NCI-H1105 (cell line): ENCODE measurements around the gene PTBP1.
"Not testable (repeated sequence)": the region's sequence is repeated elsewhere in the genome, so short reads cannot be mapped to it uniquely, and the experiment has no call there.

Experiments used
- DNase-seq: peaks from one replicate; lab custom pipeline; 2025; lab: John Stamatoyannopoulos, UW

The PTBP1 gene

DNA sequence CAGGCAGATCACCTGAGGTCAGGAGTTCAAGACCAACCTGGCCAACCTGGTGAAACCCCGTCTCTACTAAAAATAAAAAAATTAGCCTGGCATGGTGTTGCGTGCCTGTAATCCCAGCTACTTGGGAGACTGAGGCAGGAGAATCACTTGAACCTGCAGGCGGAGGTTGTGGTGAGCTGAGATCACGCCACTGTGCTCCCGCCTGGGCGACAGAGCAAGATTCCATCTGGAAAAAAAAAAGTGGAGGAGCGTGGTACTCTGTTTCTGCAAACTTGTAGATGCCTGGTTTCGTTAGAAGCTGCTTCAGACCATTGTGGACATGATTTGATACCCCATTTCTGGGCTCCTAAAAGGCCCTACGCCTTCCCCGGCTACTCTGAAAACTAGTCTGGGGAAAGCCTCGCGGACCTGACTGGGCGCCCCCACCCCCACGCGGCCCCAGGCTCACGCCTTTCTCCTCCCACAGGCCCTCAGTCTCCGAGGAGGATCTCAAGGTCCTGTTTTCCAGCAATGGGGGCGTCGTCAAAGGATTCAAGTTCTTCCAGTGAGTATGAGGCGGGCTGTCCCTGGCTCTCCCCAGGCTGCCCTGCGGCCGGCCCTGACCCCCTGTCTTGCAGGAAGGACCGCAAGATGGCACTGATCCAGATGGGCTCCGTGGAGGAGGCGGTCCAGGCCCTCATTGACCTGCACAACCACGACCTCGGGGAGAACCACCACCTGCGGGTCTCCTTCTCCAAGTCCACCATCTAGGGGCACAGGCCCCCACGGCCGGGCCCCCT is 13.0 kb downstream of the PTBP1 start:
- no peak for DNase-seq

DNA sequence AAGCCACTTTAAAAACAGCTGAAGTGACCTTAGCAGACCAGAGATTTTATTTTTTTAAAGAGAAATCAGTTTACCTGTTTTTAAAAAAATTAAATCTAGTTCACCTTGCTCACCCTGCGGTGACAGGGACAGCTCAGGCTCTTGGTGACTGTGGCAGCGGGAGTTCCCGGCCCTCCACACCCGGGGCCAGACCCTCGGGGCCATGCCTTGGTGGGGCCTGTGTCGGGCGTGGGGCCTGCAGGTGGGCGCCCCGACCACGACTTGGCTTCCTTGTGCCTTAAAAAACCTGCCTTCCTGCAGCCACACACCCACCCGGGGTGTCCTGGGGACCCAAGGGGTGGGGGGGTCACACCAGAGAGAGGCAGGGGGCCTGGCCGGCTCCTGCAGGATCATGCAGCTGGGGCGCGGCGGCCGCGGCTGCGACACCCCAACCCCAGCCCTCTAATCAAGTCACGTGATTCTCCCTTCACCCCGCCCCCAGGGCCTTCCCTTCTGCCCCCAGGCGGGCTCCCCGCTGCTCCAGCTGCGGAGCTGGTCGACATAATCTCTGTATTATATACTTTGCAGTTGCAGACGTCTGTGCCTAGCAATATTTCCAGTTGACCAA is 13.7 kb downstream of the PTBP1 start:
- no peak for DNase-seq

DNA sequence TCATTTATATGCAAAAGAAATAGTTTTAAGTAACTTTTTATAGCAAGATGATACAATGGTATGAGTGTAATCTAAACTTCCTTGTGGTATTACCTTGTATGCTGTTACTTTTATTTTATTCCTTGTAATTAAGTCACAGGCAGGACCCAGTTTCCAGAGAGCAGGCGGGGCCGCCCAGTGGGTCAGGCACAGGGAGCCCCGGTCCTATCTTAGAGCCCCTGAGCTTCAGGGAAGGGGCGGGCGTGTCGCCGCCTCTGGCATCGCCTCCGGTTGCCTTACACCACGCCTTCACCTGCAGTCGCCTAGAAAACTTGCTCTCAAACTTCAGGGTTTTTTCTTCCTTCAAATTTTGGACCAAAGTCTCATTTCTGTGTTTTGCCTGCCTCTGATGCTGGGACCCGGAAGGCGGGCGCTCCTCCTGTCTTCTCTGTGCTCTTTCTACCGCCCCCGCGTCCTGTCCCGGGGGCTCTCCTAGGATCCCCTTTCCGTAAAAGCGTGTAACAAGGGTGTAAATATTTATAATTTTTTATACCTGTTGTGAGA is 14.3 kb downstream of the PTBP1 start:
- no peak for DNase-seq

DNA sequence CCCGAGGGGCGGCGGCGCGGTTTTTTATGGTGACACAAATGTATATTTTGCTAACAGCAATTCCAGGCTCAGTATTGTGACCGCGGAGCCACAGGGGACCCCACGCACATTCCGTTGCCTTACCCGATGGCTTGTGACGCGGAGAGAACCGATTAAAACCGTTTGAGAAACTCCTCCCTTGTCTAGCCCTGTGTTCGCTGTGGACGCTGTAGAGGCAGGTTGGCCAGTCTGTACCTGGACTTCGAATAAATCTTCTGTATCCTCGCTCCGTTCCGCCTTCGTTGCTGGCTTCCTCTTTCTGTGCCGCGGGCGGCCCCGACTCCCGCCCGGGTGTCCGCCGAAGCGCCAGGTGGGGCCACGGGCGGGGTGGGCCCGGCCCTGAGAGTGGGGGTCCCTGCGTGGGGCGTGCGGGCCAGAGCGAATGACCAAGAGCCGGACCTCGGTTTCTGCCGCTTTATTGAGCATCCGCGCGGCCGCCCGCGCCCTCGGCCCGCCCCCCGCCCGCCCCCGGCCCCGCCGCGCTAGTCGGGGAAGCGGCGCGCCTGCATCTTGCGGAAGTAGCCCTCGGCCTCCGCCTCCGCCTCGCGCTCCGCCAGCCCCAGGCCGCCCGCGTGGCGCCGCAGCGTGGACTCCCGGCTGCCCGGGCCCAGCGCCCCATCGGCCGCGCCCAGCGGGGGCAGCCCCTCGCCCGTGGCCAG is 14.9 kb downstream of the PTBP1 start:
- no peak for DNase-seq

DNA sequence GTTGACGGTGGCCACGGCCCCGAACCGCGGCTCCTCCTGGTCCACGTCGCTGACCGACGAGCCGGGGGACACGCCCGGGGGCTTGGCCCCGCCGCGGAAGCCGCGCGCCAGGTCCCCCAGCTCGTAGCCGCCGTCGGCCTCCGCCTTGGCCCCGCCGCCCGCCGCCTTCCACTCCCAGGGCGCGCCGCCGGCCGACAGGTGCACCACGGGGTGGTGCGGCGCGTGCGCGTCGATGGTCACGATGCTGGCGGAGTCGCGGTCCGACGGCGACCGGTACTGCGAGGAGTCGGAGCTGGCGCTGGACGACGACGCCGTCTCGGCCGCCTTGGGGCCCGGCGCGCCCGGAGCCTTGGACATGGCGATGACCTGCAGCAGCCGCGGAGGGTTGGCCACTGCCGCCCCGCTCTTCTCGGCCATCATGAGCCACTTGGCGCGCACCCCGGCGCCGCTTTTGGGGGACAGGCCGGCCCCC is 15.5 kb downstream of the PTBP1 start:
- DNase-seq: no peak

DNA sequence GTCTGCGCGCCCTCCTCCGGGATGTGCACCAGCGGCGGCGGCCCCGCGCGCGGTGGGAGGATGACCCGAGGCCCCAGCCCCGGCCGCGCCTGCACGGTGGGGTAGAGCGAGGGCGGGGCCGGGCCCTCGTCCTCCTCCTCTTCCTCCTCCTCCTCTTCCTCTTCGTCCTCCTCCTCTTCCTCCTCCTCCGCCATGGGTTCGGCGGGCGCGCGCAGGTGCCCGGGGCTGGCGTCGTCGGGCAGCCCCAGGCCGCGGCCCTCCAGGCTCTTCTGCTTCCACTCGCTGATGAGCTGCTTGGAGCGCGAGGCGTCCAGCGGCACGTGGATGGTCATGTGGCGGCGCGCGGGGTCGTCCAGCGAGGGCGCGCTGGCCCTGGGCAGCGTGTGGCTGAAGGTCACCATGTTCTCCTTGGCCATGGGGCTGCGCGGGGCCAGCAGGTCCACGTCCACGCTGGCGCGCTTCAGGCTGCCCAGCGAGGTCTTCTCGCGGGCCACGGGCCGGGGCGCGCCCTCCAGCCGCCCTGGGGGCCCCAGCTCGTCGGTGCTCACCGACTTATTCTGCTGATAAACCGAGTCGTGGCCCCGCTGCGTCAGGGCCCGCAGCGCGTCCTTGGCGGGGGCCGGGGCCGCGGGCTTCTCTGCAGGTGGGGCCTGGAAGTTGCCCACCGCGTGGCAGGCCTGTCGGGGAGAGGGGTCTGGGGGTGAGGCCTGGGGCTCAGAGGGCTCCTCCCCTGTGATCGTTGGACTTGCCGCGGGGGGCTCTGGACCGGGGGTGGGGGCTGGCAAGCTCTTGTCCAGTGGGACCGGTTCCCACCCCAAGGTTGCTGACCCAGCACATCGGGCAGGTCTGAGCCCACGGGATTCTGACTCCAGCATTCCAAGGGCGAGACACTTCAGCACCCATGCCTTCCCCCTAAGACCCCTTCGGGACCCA is 16.2 kb downstream of the PTBP1 start:
- no peak for DNase-seq

DNA sequence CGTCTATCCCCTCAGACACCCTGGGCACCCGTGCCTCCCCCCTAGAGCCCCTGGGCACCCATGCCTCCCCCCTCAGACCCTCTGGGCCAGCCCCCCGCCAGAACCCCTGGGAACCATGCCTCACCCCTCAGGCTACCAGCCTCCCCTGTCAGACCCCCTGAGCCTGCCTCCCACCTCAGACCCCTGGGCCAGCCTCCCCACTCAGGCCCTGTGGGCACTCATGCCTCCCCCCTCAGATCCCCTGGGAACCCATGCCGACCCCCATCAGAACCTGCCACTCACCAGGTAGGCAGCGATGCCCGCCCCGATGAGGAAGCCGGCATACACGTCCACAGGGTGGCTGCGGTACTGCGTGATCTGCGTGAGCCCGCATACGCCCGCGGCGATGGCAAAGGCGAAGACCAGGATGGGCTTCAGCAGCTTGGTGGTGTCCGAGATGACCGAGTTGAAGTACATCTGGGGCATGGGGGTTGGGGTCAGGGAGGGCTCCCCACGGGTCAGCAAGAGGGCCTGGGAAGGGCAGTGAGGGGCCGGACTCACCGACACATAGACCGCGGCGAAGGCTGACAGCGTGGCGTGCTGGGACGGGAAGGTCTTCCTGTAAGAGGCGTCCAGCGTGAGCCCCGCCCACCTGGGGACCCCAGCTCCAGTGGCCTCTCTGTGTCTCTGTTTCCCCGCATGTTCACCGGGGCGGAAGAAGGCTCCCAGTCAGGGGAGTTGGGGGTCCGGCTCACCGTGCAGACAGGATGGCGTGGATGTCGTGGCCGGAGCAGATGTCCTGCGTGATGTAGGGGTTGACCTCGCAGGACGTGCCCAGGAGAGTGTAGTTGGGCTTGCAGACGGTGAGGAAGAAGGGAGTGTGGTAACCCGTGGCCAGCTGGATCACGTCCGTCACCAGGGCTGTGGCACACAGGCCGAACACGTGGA is 17.2 kb downstream of the PTBP1 start:
- no peak for DNase-seq

DNA sequence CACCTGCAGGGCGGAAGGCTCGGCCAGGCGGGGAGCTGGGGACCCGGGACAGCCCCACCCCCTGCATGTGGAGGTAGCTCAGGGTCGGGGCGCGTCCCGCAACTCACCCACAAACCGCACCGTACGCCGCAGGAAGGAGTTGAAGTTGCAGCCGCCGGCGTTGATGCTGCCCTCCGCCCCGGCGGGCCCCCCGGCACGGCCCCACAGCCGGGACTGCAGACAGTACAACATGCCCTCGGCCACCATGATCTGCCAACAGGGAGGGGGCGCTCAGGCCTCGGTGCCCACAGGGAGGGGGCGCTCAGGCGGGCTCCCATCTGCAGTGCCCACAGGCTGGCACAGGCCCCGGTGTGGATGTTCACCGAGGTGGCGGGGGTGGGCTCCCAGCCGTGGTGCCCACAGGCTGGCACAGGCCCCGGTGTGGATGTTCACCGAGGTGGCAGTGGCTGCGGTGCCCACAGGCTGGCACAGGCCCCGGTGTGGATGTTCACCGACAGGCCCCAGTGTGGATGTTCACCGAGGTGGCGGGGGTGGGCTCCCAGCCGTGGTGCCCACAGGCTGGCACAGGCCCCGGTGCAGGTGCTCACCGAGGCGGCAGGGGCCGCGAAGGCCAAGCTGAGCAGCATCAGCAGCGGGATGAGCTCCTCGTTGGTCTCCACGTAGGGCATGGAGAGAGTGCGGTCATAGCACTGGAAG is 18.0 kb downstream of the PTBP1 start:
- no peak for DNase-seq

DNA sequence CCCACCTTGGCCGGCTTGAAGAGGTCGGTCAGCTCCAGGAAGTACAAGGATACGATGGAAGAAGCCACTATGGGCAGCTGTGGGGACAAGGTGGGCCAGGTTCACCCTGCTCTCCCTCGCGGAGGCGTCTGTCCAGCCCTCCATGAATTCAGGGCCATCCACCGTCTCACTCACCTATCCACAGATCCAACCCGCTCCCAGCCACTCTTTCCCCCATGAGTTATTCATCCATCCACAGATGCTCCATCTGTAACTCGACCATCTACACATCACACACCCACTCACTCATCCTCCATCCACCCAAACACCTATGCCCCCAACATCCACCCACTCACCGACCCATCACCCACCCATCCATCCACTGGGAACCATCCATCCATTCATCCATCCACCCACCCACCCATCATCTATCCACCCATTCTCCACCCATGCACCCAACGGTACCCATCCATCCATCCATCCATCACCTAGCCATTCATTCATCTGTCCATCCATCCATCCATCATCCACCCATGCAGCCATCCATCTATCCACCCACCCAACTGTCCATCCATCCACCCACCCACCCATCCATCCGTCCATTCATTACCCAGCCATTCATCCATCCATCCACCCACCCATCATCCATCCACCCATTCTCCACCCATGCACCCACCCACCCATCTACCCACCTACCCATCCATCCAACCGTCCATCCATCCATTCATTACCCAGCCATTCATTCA is 18.7 kb downstream of the PTBP1 start:
- no peak for DNase-seq

DNA sequence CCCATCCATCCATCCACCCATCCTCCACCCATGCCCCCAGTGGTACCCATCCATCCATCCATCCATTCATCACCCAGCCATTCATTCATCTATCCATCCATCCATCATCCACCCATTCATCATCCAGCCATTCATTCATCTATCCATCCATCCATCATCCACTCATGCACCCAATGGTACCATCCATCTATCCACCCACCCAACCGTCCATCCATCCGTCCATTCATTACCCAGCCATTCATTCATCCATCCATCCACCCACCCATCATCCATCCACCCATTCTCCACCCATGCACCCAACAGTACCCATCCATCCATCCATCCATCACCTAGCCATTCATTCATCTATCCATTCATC is 19.2 kb downstream of the PTBP1 start:
- no peak for DNase-seq

DNA sequence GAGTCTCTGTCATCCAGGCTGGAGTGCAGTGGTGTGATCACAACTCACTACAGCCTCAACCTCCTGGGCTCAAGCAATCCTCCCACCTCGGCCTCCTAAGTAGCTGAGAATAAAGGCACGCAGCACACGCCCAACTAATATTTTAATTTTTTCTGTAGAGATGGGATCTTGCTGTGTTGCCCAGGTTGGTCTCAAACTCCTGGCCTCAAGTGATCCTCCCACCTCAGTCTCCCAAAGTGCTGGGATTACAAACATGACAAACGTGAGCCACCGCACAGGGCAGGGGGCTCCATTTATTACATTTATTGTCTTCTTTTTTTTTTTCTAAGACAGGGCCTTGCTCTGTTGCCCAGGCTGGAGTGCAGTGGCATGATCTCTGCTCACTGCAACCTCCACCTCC is 23.0 kb downstream of the PTBP1 start:
- DNase-seq: not testable (repeated sequence)

DNA sequence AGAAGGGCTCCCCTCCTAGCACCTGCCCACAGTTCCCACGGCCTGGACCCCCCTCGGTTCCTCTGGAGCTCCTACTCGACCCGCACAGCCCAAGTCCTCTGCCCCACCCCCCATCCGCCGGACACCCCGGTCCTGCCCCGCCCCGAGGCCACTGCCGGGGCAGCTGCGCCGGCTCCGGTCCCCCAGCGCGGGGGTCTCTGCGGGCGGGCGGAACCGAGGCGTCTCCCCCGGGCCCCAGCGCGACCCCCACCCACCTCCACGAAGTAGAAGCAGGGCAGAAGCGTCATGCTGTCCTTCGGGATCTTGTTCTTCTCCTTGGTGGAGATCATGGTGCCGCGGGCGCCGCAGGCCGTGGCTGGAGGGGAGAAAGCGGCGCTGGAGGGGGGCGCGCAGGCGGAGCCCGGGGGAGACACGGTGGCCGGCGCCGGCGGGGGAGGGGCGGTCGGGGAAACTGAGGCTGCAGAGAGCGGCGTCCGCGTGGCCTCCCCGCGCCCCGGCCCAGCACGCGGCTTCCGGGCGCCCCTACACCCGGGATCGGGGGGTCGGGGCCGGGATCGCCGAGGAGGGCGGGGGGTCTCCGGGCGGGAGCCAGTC is 24.1 kb downstream of the PTBP1 start:
- DNase-seq: no peak

DNA sequence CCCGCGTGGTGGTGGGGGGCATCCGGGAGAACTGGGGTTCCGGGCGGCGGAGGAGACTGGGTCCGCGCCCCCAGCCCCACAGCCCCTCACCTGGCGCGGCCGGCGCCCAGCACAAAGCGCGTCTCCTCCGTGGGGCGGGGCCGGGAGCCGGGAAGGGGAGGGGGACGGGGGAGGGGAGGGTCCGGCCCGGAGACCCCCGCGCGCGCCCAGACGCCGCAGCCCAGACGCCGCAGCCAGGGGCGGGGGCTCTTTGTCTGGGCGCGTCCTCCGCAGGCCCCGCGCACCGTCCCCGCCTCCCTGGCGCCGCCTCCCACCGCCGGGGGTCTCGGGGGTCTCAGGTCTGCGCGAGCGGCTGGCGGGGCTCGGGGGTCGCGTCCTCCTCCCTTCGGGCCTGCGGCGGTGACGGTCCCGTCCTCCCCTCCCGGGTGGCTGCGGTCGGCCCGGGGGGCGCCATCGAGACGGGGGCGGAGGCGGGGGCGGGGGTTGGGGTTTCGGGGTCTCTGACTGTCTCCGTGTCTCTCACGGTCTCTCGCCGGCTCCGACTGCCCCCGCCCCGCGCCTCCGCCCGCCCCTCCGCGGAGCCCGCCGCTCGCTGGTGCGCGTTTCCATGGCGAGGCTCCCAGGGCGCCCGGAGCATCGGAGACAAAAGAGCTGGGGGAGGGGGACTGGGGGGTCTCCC is 24.7 kb downstream of the PTBP1 start, which contains the start of gene PLPPR3:
PLPPR3 (minus strand) TSS at position 131 of the 679 bp plus-strand sequence. CDS start 396 bp downstream, outside the sequence.
- no peak for DNase-seq

DNA sequence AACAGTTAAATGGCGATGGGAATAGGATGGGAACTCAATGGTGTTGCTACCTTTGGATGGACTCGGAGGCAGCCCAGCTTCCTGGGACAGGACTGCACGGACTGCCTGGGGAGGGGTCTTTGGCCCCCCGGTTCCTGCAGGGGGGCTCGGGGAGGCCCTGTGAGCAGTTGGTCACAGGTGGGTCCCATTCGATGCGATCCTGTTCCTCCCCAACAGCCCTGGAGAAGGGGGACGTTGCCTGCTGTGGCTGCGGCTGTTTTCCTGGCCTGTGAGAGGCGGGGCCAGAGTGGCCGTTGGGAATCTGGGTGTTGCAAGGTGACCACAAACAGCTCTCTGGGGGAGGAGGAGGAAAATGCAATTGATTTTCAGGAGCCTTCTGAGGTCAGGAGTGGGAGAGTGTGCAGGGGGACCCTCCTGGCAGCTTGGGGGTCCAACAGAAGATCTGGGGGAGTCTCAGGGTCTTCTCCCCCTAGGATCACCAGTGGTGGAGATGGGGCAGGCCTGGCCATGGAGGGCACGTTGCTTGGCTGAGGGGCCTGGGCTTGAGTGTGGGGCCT is 26.4 kb downstream of the PTBP1 start:
- no peak for DNase-seq

DNA sequence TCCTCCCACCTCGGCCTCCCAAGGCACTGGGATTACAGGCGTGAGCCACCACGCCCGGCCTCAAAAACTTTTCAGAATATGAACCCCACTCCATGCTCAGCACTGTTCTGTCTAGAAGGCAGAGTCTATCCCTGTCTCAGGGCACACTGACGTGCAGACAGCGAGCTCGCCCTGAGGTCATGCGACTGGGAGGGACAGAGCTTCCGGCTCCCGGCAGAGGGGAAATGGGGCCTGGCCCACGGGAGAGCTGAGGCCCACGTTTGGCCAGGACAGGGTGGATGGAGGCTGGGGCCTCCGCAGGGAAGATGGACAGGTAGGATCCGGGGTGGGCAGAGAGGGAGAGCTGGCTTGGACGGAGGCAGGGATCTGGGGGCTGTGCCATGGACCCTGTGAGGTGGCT is 27.6 kb downstream of the PTBP1 start:
- DNase-seq: no peak

DNA sequence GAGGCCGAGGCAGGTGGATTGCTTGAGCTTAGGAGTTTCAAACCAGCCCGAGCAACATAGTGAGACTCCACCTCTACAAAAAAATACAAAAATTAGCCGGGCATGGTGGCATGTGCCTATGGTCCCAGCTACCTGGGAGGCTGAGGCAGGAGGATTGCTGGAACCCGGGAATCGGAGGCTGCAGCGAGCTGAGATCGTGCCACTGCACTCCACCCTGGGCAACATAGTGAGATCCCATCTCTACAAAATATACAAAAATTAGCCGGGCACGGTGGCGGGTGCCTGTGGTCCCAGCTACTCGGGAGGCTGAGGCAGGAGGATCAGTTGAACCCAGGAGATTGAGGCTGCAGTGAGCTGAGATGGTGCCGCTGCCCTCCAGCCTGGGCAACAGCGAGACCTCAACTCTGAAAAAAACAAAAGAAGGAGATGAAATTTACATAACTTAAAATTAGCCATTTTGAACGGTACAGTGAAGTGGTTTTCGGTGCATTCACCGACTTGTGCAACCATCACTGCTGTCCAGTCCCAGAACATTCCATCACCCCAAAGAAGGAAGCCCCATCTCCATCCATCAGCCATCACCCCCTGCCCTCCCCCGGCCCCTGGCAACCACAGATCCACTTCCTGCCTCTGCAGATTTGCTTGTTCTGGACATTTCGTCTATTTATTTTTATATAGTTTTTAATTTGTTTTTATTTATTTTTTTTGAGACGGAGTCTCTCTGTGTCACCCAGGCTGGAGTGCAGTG is 28.8 kb downstream of the PTBP1 start:
- DNase-seq: no peak

DNA sequence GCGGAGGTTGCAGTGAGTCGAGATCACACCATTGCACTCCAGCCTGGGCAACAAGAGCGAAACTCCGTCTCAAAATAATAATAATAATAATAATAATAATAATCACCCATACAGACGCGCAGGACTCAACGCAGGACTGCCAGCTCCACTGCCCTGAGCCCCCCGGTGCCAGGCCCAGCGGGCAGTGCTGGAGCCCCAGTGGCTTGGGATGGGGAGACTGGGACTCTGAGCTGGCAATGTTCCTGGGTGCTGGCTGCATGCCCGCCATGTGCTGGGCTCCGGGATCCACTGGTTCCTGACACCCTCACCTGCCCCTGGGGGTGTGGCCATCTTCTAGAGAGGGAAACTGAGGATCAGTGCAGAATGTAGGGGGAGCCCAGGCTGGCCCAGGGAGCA is 30.1 kb downstream of the PTBP1 start:
- no peak for DNase-seq
